PC-3 (cell line): ENCODE measurements around the gene ACP2. TPM values are rescaled to one million over a fixed set of nuclear protein-coding genes. Genes with fewer than 3 reads are reported as not detected.

Experiments used
- ATAC-seq: fragments of 200-7000 bp; cut with Tn5 transposase; 2 replicates; pipeline ENCODE4 v1.9.1; 2020; ENCODE audit warnings: mild to moderate bottlenecking, moderate library complexity
- BruUV-seq: library from RNA; stranded (reverse); fragments of 400-500 nt; replicated peaks from 2 replicates; lab custom pipeline; 2021; lab: Mats Ljungman, UMichigan
- CTCF ChIA-PET: fragments of 300-600 bp; sonication (Branson Sonifier 250); formaldehyde crosslinking; loops from one replicate; lab custom pipeline; 2022; ENCODE audit warnings: antibody characterized with exemption; lab: Charles Lee
- POLR2A ChIA-PET: fragments of 300-600 bp; sonication (Branson Sonifier 250); formaldehyde crosslinking; loops from one replicate; lab custom pipeline; 2022; ENCODE audit warnings: antibody characterized with exemption; ENCODE audit not compliant: unreplicated experiment; lab: Charles Lee
- DNase-seq: peaks from one replicate; pipeline ENCODE4 v3.0.0-alpha.2; 2015
- H2AFZ ChIP-seq: fragments of 300-600 bp; sonication (generic); 2 replicates; pipeline ENCODE4 v1.6.0; 2016; ENCODE audit warnings: antibody characterized with exemption, low read length
- H3F3A ChIP-seq: fragments of 300-600 bp; sonication (generic); one replicate; pipeline ENCODE4 v1.6.0; 2017; ENCODE audit warnings: antibody characterized with exemption, low read length, control low read depth, mild to moderate bottlenecking; ENCODE audit not compliant: unreplicated experiment
- H3K27ac ChIP-seq: fragments of 300-600 bp; sonication (generic); 2 replicates; pipeline ENCODE4 v1.5.1; 2016; ENCODE audit warnings: mild to moderate bottlenecking, low read length
- H3K27me3 ChIP-seq: fragments of 300-600 bp; sonication (generic); 2 replicates; pipeline ENCODE4 v1.6.1; 2016; ENCODE audit warnings: low read length, mixed read lengths
- H3K36me3 ChIP-seq: fragments of 300-600 bp; sonication (generic); 2 replicates; pipeline ENCODE4 v1.6.1; 2016; ENCODE audit warnings: low read depth, mixed run types, low read length, mixed read lengths
- H3K4me1 ChIP-seq: fragments of 300-600 bp; sonication (generic); 2 replicates; pipeline ENCODE4 v1.5.1; 2016; ENCODE audit warnings: low read length; ENCODE audit not compliant: insufficient read depth
- H3K4me2 ChIP-seq: fragments of 300-600 bp; sonication (generic); 2 replicates; pipeline ENCODE4 v1.6.0; 2016; ENCODE audit warnings: low read length
- H3K4me3 ChIP-seq: fragments of 300-600 bp; sonication (generic); 2 replicates; pipeline ENCODE4 v1.5.1; 2016; ENCODE audit warnings: mild to moderate bottlenecking, low read length, mixed read lengths
- H3K79me2 ChIP-seq: fragments of 300-600 bp; sonication (generic); 2 replicates; pipeline ENCODE4 v1.6.1; 2017; ENCODE audit warnings: low read length, mixed read lengths
- H3K9ac ChIP-seq: fragments of 300-600 bp; sonication (generic); 2 replicates; pipeline ENCODE4 v1.6.0; 2016; ENCODE audit warnings: mild to moderate bottlenecking, low read length
- H3K9me2 ChIP-seq: fragments of 300-600 bp; sonication (generic); replicated peaks from 2 replicates; pipeline ENCODE4 v1.6.1; 2016; ENCODE audit warnings: mixed run types, low read length, mixed read lengths
- H3K9me3 ChIP-seq: fragments of 300-600 bp; sonication (generic); 2 replicates; pipeline ENCODE4 v1.6.1; 2016; ENCODE audit warnings: low read length, mixed read lengths
- H4K20me1 ChIP-seq: fragments of 300-600 bp; sonication (generic); 2 replicates; pipeline ENCODE4 v1.6.1; 2016; ENCODE audit warnings: low read length, mixed read lengths
- CTCF ChIP-seq: fragments of 300-600 bp; sonication (generic); conservative IDR thresholded peaks from 2 replicates; pipeline ENCODE4 v1.5.1; 2017; ENCODE audit warnings: antibody characterized with exemption, low read depth, mild to moderate bottlenecking, low read length
- EZH2 ChIP-seq: fragments of 300-600 bp; sonication (generic); IDR thresholded peaks from one replicate; pipeline ENCODE4 v1.6.1; 2017; ENCODE audit warnings: antibody characterized with exemption, mild to moderate bottlenecking, low read length; ENCODE audit not compliant: unreplicated experiment
- EZH2phosphoT487 ChIP-seq: fragments of 300-600 bp; sonication (generic); IDR thresholded peaks from 2 replicates; pipeline ENCODE4 v1.6.1; 2018; ENCODE audit warnings: mild to moderate bottlenecking, antibody characterized with exemption, low read length, borderline replicate concordance
- intact Hi-C: fragments of 100-400 bp; cut with micrococcal nuclease; formaldehyde crosslinking; loops from 2 replicates; pipeline ENCODE4 v1.9.0; 2023
- total RNA-seq: library from RNA; depleted of rRNA; stranded (reverse); fragments of >200 nt; gene quantifications from 2 replicates; pipeline ENCODE4 v1.2.3, GENCODE V29; 2014

The ACP2 gene
- total RNA-seq, 1 experiment from 2014 or later = 26.6 TPM

GRCh38 chr11:47259232-47259977, 10.8 kb upstream of the ACP2 start:
- H2AFZ ChIP-seq = peak overlapping the region; percentile 56
- H3K9ac ChIP-seq = 0 out of 2 replicates have a peak overlapping the region, but pooled peaks have one; percentile 3
- peak overlapping the region; percentile 26; the same call in 1 of the 2 replicates for H3K4me3 ChIP-seq
- BruUV-seq = no TSS peak
- no peaks in the 10 kb centered on the region for H4K20me1 ChIP-seq
- no peaks in the 10 kb centered on the region for H3K9me2 ChIP-seq
- no peaks in the 10 kb centered on the region for H3K79me2 ChIP-seq
- CTCF ChIA-PET = interaction anchor here (0.6 to 2.4 kb wide), 14 partner anchors 11 to 96 kb away, joined by 3 to 33 read pairs (median 6); partner anchors contain the start of gene ACP2
- peaks cover 6% of the 10 kb centered on the region for H3F3A ChIP-seq
- peak overlapping the region; percentile 75 for H3K4me2 ChIP-seq
- H3K36me3 ChIP-seq = no peaks in the 10 kb centered on the region
- POLR2A ChIA-PET = interaction anchor here (0.6 kb wide), 1 partner anchor 45 kb away, joined by 3 read pairs; no protein-coding TSS in a partner anchor
- H3K9me3 ChIP-seq = no peaks in the 10 kb centered on the region
- peaks cover 37% of the 10 kb centered on the region for H3K4me1 ChIP-seq
- DNase-seq (peak; percentile 82), ATAC-seq (peak; percentile 96)
- H3K27ac ChIP-seq = peak overlapping the region; percentile 46
- H3K27me3 ChIP-seq = no peaks in the 10 kb centered on the region
- TF ChIP-seq CTCF = peak; percentile 86
- TF ChIP-seq EZH2phosphoT487 = no peak
- no peak for TF ChIP-seq EZH2
- intact Hi-C loops = loop anchor here (1.0 to 5.0 kb wide), 3 partner anchors 42 to 95 kb away; no protein-coding TSS in a partner anchor

- no peak for TF ChIP-seq EZH2phosphoT487
- TF ChIP-seq CTCF = no peak
- TF ChIP-seq EZH2 = no peak
- H3K27ac ChIP-seq = peak overlapping the region; percentile 62
- no peaks in the 10 kb centered on the region for H3K79me2 ChIP-seq
- no peaks in the 10 kb centered on the region for H3K27me3 ChIP-seq
- H3K9me2 ChIP-seq = no peaks in the 10 kb centered on the region
- H3F3A ChIP-seq = peaks cover 6% of the 10 kb centered on the region
- ChIA-PET POLR2A (interaction anchor here (0.6 kb wide), 1 partner anchor 96 kb away, joined by 3 read pairs; no protein-coding TSS in a partner anchor), CTCF (interaction anchor here (1.4 to 2.4 kb wide), 7 partner anchors 10 to 97 kb away, joined by 4 to 33 read pairs (median 10); partner anchors contain the start of gene ACP2)
- no peaks in the 10 kb centered on the region for H3K36me3 ChIP-seq
- DNase-seq (no peak), ATAC-seq (no peak)
- intact Hi-C loops = loop anchor here (2.0 to 5.0 kb wide), 2 partner anchors 41 to 96 kb away; no protein-coding TSS in a partner anchor
- H4K20me1 ChIP-seq = no peaks in the 10 kb centered on the region
- H3K4me3 ChIP-seq = peak overlapping the region; percentile 38; the same call in 1 of the 2 replicates
- BruUV-seq = no TSS peak
- H2AFZ ChIP-seq = no peak overlapping the region
- H3K4me2 ChIP-seq = peak overlapping the region; percentile 75
- no peak overlapping the region for H3K9ac ChIP-seq
- H3K9me3 ChIP-seq = no peaks in the 10 kb centered on the region
- H3K4me1 ChIP-seq = peaks cover 41% of the 10 kb centered on the region
These were observed 9.8 kb upstream of the ACP2 start for GRCh38 chr11:47258317-47258902.
